ENCODE data around the gene PSAP.

Gene PSAP

DNA sequence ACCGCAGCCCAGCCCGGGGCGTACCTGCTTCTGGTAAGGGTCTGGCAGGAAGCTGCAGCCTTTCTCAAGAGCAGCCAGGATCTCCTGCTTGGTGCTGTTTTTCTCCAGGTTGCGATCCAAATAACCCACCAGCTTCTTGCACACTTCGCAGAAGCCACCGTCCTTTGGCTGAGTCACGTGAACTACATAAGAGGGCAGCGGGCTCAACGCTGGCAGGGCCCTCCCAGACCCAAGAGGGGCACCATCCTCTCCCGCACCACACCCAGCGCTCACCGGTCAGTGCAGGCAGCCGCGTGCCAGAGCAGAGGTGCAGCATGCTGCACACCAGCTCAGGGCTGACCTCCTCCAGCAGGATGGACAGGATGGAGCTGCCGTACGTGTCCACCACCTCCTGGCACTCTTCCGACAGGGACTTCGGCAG is 31.6 kb downstream of the PSAP start:
- 0 out of 2 replicates have a peak, but pooled peaks cover 6% of the 10 kb centered on the region for H3K4me1 ChIP-seq
- no peak for TF ChIP-seq Cebpa-rat (IDR thresholded peaks at IDR 0.05)
- peaks cover 93% of the 10 kb centered on the region for H4K20me1 ChIP-seq
- no peak overlapping the region for H3K4me2 ChIP-seq
- no peaks in the 10 kb centered on the region for H3K9me3 ChIP-seq
- H3K27ac ChIP-seq, result no peak overlapping the region
- H3K27me3 ChIP-seq, result no peaks in the 10 kb centered on the region
- H3K9ac ChIP-seq, result no peak overlapping the region
- peaks cover 98% of the 10 kb centered on the region for H3K36me3 ChIP-seq
- H3K4me3 ChIP-seq, result no peak overlapping the region

GRCh38 chr10:71818674-71819260 is 32.3 kb downstream of the PSAP start:
- TF ChIP-seq Cebpa-rat (IDR thresholded peaks at IDR 0.05), result no peak
- Histone ChIP-seq H3K4me1 (0 out of 2 replicates have a peak, but pooled peaks cover 6% of the 10 kb centered on the region), H3K27ac (no peak overlapping the region), H3K4me2 (no peak overlapping the region), H4K20me1 (peaks cover 94% of the 10 kb centered on the region), H3K27me3 (no peaks in the 10 kb centered on the region), H3K4me3 (no peak overlapping the region), H3K36me3 (peaks cover 92% of the 10 kb centered on the region), H3K9ac (no peak overlapping the region), H3K9me3 (no peaks in the 10 kb centered on the region)

GRCh38 chr10:71817831-71818655 is 33.0 kb downstream of the PSAP start:
- Histone ChIP-seq H3K27ac (no peak overlapping the region), H3K36me3 (peaks cover 85% of the 10 kb centered on the region), H3K9ac (no peak overlapping the region), H3K4me1 (0 out of 2 replicates have a peak, but pooled peaks cover under 1% of the 10 kb centered on the region), H3K27me3 (no peaks in the 10 kb centered on the region), H3K4me2 (no peak overlapping the region), H4K20me1 (peaks cover 93% of the 10 kb centered on the region), H3K4me3 (no peak overlapping the region), H3K9me3 (no peaks in the 10 kb centered on the region)
- no peak for TF ChIP-seq Cebpa-rat (IDR thresholded peaks at IDR 0.05)

- no peak overlapping the region for H3K4me3 ChIP-seq
- peaks cover 75% of the 10 kb centered on the region for H3K36me3 ChIP-seq
- H3K9ac ChIP-seq, result no peak overlapping the region
- TF ChIP-seq Cebpa-rat (IDR thresholded peaks at IDR 0.05), result no peak
- H3K4me2 ChIP-seq, result no peak overlapping the region
- no peaks in the 10 kb centered on the region for H3K27me3 ChIP-seq
- H3K27ac ChIP-seq, result no peak overlapping the region
- H3K9me3 ChIP-seq, result no peaks in the 10 kb centered on the region
- peaks cover 7% of the 10 kb centered on the region for H3K4me1 ChIP-seq
- H4K20me1 ChIP-seq, result peaks cover 83% of the 10 kb centered on the region
These were observed 34.0 kb downstream of the PSAP start for GRCh38 chr10:71816936-71817618.

DNA sequence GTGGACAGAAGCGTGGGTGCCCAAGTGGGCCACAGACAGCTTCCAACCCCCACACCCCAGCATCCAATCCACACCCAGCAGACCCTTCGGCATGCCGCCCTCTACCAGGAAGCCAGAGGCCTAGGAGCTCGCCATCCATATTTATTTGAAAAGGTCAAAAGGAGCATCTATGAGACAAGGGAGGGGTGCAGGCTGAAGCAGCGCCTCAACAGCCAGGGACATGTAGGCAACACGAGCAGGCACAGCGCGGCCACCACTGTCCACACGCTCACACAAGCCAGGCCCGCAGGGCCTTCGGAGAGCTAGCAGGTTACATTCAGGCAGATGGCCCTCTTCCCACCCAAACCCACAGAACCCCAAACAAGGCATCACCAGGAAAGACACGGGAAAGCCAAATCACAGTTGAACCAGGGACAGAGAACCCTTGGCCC is 34.6 kb downstream of the PSAP start:
- Histone ChIP-seq H3K4me3 (no peak overlapping the region), H3K27ac (no peak overlapping the region), H3K27me3 (no peaks in the 10 kb centered on the region), H3K4me1 (peaks cover 9% of the 10 kb centered on the region), H3K9ac (no peak overlapping the region), H3K36me3 (peaks cover 69% of the 10 kb centered on the region), H4K20me1 (peaks cover 77% of the 10 kb centered on the region), H3K4me2 (no peak overlapping the region), H3K9me3 (no peaks in the 10 kb centered on the region)
- no peak for TF ChIP-seq Cebpa-rat (IDR thresholded peaks at IDR 0.05)

DNA sequence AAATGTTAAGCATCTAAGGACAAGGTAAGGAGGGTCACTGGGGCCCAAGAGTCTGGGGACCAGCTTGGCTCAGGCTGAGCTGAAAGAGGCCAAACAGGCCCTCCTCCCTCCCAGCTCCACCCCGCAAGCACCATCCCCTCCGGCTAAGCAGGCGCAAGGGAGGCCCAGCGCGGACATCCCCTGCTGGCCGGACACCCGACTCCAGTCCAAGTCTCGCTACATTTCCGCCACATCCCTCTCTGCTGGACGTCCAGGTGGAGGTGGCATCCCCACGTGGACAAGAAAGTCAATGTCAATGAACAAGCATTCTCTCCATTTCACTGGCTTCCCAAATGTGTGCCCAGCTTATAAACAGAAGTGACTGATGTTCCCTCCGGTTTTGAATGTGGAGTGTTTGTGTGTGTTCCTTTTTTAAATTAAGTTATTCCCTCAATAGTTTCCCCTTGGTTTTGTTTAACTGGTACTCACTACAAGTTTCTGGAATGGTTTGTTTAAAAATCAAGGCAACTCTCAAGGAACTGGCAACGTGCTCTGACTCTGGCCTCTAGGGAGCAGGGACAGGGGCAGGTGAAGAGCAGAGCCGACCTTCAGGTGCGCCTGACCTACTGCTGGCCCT is 35.4 kb downstream of the PSAP start:
- no peak for TF ChIP-seq Cebpa-rat (IDR thresholded peaks at IDR 0.05)
- Histone ChIP-seq H3K36me3 (peaks cover 60% of the 10 kb centered on the region), H3K27me3 (no peaks in the 10 kb centered on the region), H3K9ac (no peak overlapping the region), H3K9me3 (no peaks in the 10 kb centered on the region), H3K4me1 (peaks cover 9% of the 10 kb centered on the region), H4K20me1 (peaks cover 69% of the 10 kb centered on the region), H3K4me3 (no peak overlapping the region), H3K4me2 (no peak overlapping the region), H3K27ac (no peak overlapping the region)

- Histone ChIP-seq H4K20me1 (peaks cover 68% of the 10 kb centered on the region), H3K27ac (no peak overlapping the region), H3K27me3 (no peaks in the 10 kb centered on the region), H3K4me2 (no peak overlapping the region), H3K9me3 (no peaks in the 10 kb centered on the region), H3K36me3 (peaks cover 54% of the 10 kb centered on the region), H3K9ac (no peak overlapping the region), H3K4me1 (peaks cover 9% of the 10 kb centered on the region), H3K4me3 (no peak overlapping the region)
- TF ChIP-seq Cebpa-rat (IDR thresholded peaks at IDR 0.05), result no peak
These were observed 36.1 kb downstream of the PSAP start for GRCh38 chr10:71814922-71815411.

DNA sequence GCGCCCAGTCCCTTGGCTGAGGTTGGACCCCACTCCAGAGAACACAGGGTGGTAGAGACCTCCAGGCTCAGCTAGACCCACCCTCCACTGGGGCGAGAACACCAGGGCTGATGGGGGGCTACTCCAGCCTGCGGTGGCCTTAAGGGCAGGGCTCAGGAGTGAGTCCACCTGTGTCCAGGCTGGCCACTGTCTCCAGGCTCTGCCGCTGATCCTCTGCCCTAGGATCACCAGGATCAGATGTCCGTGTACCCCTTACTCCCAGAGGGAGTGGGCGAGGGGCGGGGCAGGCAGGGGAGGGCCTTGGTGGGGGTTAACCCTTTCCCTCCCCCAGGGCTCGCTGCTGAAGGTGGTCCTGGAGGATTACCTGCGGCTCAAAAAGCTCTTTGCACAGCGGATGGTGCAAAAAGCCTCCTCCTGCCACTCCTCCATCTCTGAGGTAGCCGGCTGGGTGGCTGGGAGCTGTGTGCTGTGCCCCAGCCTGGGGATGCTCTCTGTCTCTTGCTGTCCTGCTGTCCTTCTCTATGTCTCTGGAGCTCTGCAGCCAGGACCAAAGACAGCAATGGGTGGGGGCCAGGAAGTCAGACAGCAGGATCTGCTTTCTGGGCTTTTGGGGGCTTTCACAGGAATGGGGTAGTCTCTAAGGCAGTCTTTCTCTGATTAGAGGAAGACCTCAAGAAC is 38.0 kb downstream of the PSAP start:
- no peak overlapping the region for H3K9ac ChIP-seq
- peaks cover 35% of the 10 kb centered on the region for H3K36me3 ChIP-seq
- H3K4me2 ChIP-seq, result no peak overlapping the region
- H3K9me3 ChIP-seq, result no peaks in the 10 kb centered on the region
- no peaks in the 10 kb centered on the region for H3K27me3 ChIP-seq
- no peak overlapping the region for H3K4me3 ChIP-seq
- TF ChIP-seq Cebpa-rat (IDR thresholded peaks at IDR 0.05), result no peak
- no peak overlapping the region for H3K27ac ChIP-seq
- peaks cover 9% of the 10 kb centered on the region for H3K4me1 ChIP-seq
- H4K20me1 ChIP-seq, result peaks cover 48% of the 10 kb centered on the region

Data from BLaER1 (cell line).